Endothelial cell of umbilical vein (primary cell): ENCODE data around the gene ZNF324. TPM values are rescaled to one million over a fixed set of nuclear protein-coding genes. Genes with fewer than 3 reads are reported as not detected.

ENCODE experiments used
- BruUV-seq: library from RNA; stranded (reverse); fragments of 400-500 nt; replicated peaks from 2 replicates; lab custom pipeline; 2021; lab: Mats Ljungman, UMichigan
- CTCF ChIA-PET: fragments of 300-600, 350-600 bp; sonication (Branson Sonifier 250); formaldehyde crosslinking; loops from one replicate; lab custom pipeline; 2021; ENCODE audit warnings: antibody characterized with exemption, inconsistent platforms; lab: Charles Lee
- POLR2A ChIA-PET: fragments of 300-600, 350-600 bp; sonication (Branson Sonifier 250); formaldehyde crosslinking; loops from one replicate; lab custom pipeline; 2021; ENCODE audit warnings: antibody characterized with exemption, inconsistent platforms; lab: Charles Lee
- DNase-seq: peaks from one replicate; pipeline ENCODE4 v3.0.0-alpha.2; 2011; ENCODE audit warnings: low read depth, low spot score
- FAIRE-seq: peaks from 2 replicates; lab custom pipeline; 2011; peaks lifted over from hg19 to GRCh38; lab: Jason Lieb, UNC
- H2AFZ ChIP-seq: 2 replicates; pipeline ENCODE4 v1.6.0; 2012; ENCODE audit warnings: low read depth, low read length, control low read depth, inconsistent platforms
- H3K27ac ChIP-seq: 2 replicates; pipeline ENCODE4 v1.5.1; 2011; ENCODE audit warnings: low read depth, mild to moderate bottlenecking, control low read depth, low read length, moderate library complexity; ENCODE audit not compliant: insufficient read depth
- H3K27me3 ChIP-seq, 2 experiments: 2 replicates each; pipeline versions ENCODE4 v1.6.0 to v1.6.1; 2011; ENCODE audit warnings: low read length in 2 of 2, mixed read lengths in 1 of 2; ENCODE audit not compliant: control insufficient read depth in 2 of 2, insufficient read depth in 2 of 2
- H3K36me3 ChIP-seq, 2 experiments: 2 replicates in 1 of 2; 3 replicates in 1 of 2; pipeline ENCODE4 v1.5.1; 2011; ENCODE audit warnings: low read length in 2 of 2, mild to moderate bottlenecking in 1 of 2, moderate library complexity in 1 of 2; ENCODE audit not compliant: control insufficient read depth in 2 of 2, insufficient read depth in 2 of 2; ENCODE audit errors: extremely low read depth in 1 of 2
- H3K4me1 ChIP-seq: 3 replicates; pipeline ENCODE4 v1.5.1; 2011; ENCODE audit warnings: mild to moderate bottlenecking, low read length; ENCODE audit not compliant: control insufficient read depth, insufficient read depth; ENCODE audit errors: extremely low read depth
- H3K4me2 ChIP-seq: 2 replicates; pipeline ENCODE4 v1.6.1; 2011; ENCODE audit warnings: low read length, control low read depth, mixed read lengths; ENCODE audit not compliant: insufficient read depth
- H3K4me3 ChIP-seq, 3 experiments: fragments of 200-600 bp in 1 of 3; sonication (generic), shearing (Covaris generic) in 1 of 3; replicated peaks in 1 of 3; 2 replicates each; pipeline ENCODE4 v1.5.1; 2011 to 2016; ENCODE audit warnings: control low read depth in 3 of 3, low read length in 3 of 3, mild to moderate bottlenecking in 2 of 3, inconsistent platforms in 1 of 3, low read depth in 1 of 3, moderate library complexity in 1 of 3; ENCODE audit not compliant: insufficient read depth in 1 of 3
- H3K79me2 ChIP-seq: 2 replicates; pipeline ENCODE4 v1.6.0; 2012; ENCODE audit warnings: low read length, inconsistent platforms; ENCODE audit not compliant: control insufficient read depth, insufficient read depth
- H3K9ac ChIP-seq: replicated peaks from 2 replicates; pipeline ENCODE3; 2011; ENCODE audit warnings: low read length, control low read depth; ENCODE audit not compliant: insufficient read depth; ENCODE audit errors: extremely low read depth
- H3K9me1 ChIP-seq: replicated peaks from 3 replicates; pipeline ENCODE4 v1.6.0; 2011; ENCODE audit warnings: mild to moderate bottlenecking, low read length; ENCODE audit not compliant: control insufficient read depth, insufficient read depth; ENCODE audit errors: extremely low read depth
- H3K9me3 ChIP-seq: replicated peaks from 2 replicates; pipeline ENCODE4 v1.5.1; 2012; ENCODE audit warnings: low read length, inconsistent platforms; ENCODE audit not compliant: control insufficient read depth, insufficient read depth
- H4K20me1 ChIP-seq: replicated peaks from 2 replicates; pipeline ENCODE3; 2011; ENCODE audit warnings: mild to moderate bottlenecking, low read length; ENCODE audit not compliant: control insufficient read depth, insufficient read depth; ENCODE audit errors: extremely low read depth
- CTCF ChIP-seq, 2 donors: IDR thresholded peaks; 1 replicate in 1 of 2; 2 replicates in 1 of 2; pipeline ENCODE4 v1.5.1; 2011; ENCODE audit warnings: low read length in 2 of 2, mild to moderate bottlenecking in 2 of 2, moderate library complexity in 2 of 2, control low read depth in 1 of 2, inconsistent platforms in 1 of 2, low read depth in 1 of 2; ENCODE audit not compliant: insufficient read depth in 1 of 2; ENCODE audit errors: extremely low read depth in 1 of 2
- EZH2 ChIP-seq: IDR thresholded peaks from 2 replicates; pipeline ENCODE4 v1.6.1; 2012; ENCODE audit warnings: borderline replicate concordance, low read depth, mild to moderate bottlenecking, moderate library complexity, low read length, inconsistent platforms; ENCODE audit not compliant: severe bottlenecking
- MAX ChIP-seq: IDR thresholded peaks from 2 replicates; pipeline ENCODE4 v1.6.1; 2011; ENCODE audit not compliant: insufficient read depth, insufficient read length
- POLR2A ChIP-seq: IDR thresholded peaks from 2 replicates; pipeline ENCODE4 v1.6.1; 2012; ENCODE audit warnings: low read depth, mild to moderate bottlenecking, control low read depth, low read length
- POLR2AphosphoS5 ChIP-seq: IDR thresholded peaks from 2 replicates; pipeline ENCODE4 v1.6.1; 2012; ENCODE audit warnings: low read depth, mild to moderate bottlenecking, control low read depth, low read length, moderate library complexity; ENCODE audit not compliant: insufficient read depth
- dilution Hi-C: fragments of 300-500 bp; cut with MboI; formaldehyde crosslinking; loops from one replicate; pipeline ENCODE4 v1.15.0; 2019; ENCODE audit warnings: low sequenced_read_pairs; ENCODE audit not compliant: extremely low pct_ligation_motif_present
- intact Hi-C: fragments of 100-400 bp; cut with micrococcal nuclease; formaldehyde crosslinking; loops from one replicate; pipeline ENCODE4 v1.10.0; 2022
- polyA plus RNA-seq, 4 experiments: library from polyadenylated mRNA; depleted of rRNA in 3 of 4; stranded (reverse) in 3 of 4; unstranded in 1 of 4; fragments of >200 nt; gene quantifications; 2 replicates each; pipeline versions ENCODE4 v1.2.1 to v1.2.3, GENCODE V29; 2011 to 2012; ENCODE audit warnings: missing spikeins in 1 of 4
- total RNA-seq: library from RNA; stranded (reverse); gene quantifications from 2 replicates; pipeline ENCODE4 v1.2.3, GENCODE V29; 2021

ZNF324 gene
- total and polyA plus RNA-seq, 2 donors (not counting 3 experiments of a cell fraction or from before 2014, with no cell fraction given), result 6.4 to 8.7 TPM

GRCh38 chr19:58499021-58499927, 32.4 kb downstream of the ZNF324 start:
- no peaks in the 10 kb centered on the region for H3K36me3 ChIP-seq
- peak overlapping the region; percentile 78 for H2AFZ ChIP-seq
- peak overlapping the region; percentile 26 for H3K9ac ChIP-seq
- H3K79me2 ChIP-seq, result no peaks in the 10 kb centered on the region
- H3K4me3 ChIP-seq, result peak overlapping the region in 2 of 3 experiments; percentile 24 to 45
- TSS peak; percentile 76 for BruUV-seq
- intact Hi-C loops (loop anchor here (1.0 kb wide), 5 partner anchors 20 to 172 kb away; partner anchors contain the start of genes ZBTB45, ZNF324B, ZNF446 and ZNF584), dilution Hi-C loops (no loop called here)
- H3K9me3 ChIP-seq, result no peaks in the 10 kb centered on the region
- peak overlapping the region; percentile 80 for H3K4me2 ChIP-seq
- peak; percentile 48 for TF ChIP-seq MAX
- peak; percentile 73 for TF ChIP-seq POLR2A
- TF ChIP-seq EZH2, result no peak
- peak; percentile 82 for TF ChIP-seq POLR2AphosphoS5
- TF ChIP-seq CTCF (IDR thresholded peaks at IDR 0.05; ENCODE audit: extremely low read depth in 1 of 2, insufficient read depth in 1 of 2, low read depth in 1 of 2, low read length in 2 of 2), result peak; percentile 19 to 43
- H4K20me1 ChIP-seq, result no peaks in the 10 kb centered on the region
- H3K9me1 ChIP-seq, result no peaks in the 10 kb centered on the region
- no peak overlapping the region for H3K27ac ChIP-seq
- H3K4me1 ChIP-seq, result peaks cover 4% of the 10 kb centered on the region
- FAIRE-seq, result peak; percentile 100
- POLR2A ChIA-PET, result no interaction called here
- CTCF ChIA-PET, result interaction anchor here (0.7 to 2.1 kb wide), 5 partner anchors 11 to 21 kb away, joined by 3 to 13 read pairs (median 3); partner anchors contain the start of gene ZBTB45
- DNase-seq, result peak; percentile 96
- H3K27me3 ChIP-seq, result no peaks in the 10 kb centered on the region
